ENCODE measurements around the gene CCDC78.

DNA sequence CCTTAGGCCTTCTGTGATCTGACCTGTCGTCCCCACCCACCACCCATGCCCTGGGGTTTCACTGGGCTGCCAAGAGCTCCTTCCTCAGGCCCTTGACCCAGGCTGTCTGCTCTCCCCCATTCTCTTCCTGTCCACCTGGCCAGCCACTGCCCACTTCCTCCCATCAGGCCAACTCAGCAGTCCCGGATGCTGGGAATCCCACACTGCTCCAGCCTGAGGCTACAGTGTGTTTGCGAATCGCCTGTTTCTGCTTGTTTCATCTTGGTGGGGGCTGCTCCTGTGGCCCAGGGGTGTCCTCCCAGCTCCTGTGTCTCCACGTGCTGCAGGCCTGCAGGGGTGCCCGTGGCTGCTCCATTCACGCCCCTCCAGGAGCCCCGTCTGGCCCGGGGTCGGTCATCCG lies 12.2 kb downstream of the CCDC78 start:
- no peak for TF ChIP-seq POLR2AphosphoS5 (IDR thresholded peaks at IDR 0.05; ENCODE audit: insufficient read depth in 1 of 2, low read depth in 1 of 2)
- TF ChIP-seq, protein P1, sequence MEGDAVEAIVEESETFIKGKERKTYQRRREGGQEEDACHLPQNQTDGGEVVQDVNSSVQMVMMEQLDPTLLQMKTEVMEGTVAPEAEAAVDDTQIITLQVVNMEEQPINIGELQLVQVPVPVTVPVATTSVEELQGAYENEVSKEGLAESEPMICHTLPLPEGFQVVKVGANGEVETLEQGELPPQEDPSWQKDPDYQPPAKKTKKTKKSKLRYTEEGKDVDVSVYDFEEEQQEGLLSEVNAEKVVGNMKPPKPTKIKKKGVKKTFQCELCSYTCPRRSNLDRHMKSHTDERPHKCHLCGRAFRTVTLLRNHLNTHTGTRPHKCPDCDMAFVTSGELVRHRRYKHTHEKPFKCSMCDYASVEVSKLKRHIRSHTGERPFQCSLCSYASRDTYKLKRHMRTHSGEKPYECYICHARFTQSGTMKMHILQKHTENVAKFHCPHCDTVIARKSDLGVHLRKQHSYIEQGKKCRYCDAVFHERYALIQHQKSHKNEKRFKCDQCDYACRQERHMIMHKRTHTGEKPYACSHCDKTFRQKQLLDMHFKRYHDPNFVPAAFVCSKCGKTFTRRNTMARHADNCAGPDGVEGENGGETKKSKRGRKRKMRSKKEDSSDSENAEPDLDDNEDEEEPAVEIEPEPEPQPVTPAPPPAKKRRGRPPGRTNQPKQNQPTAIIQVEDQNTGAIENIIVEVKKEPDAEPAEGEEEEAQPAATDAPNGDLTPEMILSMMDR (IDR thresholded peaks at IDR 0.05), result no peak
- TF ChIP-seq POLR2A (IDR thresholded peaks at IDR 0.05), result no peak
